GM12874 (cell line): ENCODE results near the gene KPNA6.
A peak's percentile ranks its signal among the peaks of the same experiment; 100 is the strongest.

Source experiments
- TF ChIP-seq, protein P1 (sequence below): IDR thresholded peaks from 2 replicates; pipeline ENCODE4 v1.5.1; 2011; ENCODE audit warnings: low read depth, mild to moderate bottlenecking, control low read depth, low read length, moderate library complexity; ENCODE audit not compliant: insufficient read depth

The KPNA6 gene

DNA sequence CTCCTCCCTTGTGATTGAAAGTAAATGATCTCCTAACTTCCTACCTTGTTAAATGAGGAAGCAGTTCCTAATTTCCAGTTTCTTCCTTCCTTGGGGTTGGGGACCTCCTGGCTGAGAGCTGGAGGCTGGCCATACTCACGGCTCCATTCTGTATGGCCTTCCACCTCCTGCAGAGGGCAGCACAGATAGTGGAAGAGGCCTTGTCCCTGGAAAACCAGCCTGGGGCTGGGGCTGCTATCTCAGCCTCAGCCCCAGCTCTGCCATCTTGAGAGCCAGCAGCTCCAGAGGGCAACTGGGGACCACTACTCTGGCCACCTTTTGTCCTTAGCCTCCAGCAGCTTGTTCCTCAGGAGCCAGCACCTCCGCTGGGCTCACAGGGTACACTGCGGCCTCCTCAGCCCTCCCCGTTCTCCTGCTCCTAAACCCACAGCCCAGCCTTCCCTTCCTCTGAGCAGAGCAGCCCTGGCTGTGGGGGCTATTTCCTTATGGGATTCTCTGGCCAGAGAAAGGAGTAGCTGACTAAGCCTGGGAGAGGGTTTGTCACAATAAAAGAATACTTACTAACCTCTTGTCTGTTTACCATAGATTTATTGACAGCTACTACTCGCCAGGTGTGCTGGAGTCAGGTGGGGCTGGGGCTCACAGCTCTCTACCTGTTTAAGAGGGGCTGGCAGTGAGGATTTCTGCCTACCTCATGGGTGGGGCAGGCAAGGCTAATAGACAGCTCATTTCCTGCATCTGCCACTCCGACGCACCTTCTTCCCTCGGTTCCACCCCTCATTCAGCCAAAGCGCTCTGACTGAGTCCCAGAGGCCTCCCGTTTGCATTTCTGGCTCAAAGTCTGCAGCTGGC lies 108.0 kb downstream of the KPNA6 start:
- TF ChIP-seq, protein P1, sequence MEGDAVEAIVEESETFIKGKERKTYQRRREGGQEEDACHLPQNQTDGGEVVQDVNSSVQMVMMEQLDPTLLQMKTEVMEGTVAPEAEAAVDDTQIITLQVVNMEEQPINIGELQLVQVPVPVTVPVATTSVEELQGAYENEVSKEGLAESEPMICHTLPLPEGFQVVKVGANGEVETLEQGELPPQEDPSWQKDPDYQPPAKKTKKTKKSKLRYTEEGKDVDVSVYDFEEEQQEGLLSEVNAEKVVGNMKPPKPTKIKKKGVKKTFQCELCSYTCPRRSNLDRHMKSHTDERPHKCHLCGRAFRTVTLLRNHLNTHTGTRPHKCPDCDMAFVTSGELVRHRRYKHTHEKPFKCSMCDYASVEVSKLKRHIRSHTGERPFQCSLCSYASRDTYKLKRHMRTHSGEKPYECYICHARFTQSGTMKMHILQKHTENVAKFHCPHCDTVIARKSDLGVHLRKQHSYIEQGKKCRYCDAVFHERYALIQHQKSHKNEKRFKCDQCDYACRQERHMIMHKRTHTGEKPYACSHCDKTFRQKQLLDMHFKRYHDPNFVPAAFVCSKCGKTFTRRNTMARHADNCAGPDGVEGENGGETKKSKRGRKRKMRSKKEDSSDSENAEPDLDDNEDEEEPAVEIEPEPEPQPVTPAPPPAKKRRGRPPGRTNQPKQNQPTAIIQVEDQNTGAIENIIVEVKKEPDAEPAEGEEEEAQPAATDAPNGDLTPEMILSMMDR: peak; percentile 82

GRCh38 chr1:32216566-32216965 lies 108.7 kb downstream of the KPNA6 start:
- TF ChIP-seq, protein P1: no peak

GRCh38 chr1:32219022-32219421 lies 111.2 kb downstream of the KPNA6 start:
- TF ChIP-seq, protein P1: no peak

- TF ChIP-seq, protein P1: no peak
These were observed 113.1 kb downstream of the KPNA6 start for GRCh38 chr1:32220746-32221580.

DNA sequence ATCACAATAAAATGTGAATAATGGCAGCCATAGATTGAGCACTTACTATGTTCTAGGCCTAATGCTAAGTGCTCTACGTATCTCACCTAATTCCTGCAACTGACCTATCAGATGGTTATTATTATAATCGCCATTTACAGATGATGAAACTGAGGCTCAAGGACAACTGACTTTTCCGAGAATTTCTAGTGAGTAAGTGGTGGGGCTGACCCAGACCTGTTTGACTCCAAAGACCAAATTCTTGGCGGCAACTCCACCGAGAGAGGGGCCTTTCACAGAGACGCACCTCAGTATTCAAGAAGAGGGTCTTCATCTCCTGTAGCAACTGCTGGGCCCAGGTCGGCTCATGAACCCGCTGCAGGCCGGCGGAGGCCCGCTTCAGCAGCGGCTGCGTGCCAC lies 113.7 kb downstream of the KPNA6 start:
- TF ChIP-seq, protein P1: no peak

DNA sequence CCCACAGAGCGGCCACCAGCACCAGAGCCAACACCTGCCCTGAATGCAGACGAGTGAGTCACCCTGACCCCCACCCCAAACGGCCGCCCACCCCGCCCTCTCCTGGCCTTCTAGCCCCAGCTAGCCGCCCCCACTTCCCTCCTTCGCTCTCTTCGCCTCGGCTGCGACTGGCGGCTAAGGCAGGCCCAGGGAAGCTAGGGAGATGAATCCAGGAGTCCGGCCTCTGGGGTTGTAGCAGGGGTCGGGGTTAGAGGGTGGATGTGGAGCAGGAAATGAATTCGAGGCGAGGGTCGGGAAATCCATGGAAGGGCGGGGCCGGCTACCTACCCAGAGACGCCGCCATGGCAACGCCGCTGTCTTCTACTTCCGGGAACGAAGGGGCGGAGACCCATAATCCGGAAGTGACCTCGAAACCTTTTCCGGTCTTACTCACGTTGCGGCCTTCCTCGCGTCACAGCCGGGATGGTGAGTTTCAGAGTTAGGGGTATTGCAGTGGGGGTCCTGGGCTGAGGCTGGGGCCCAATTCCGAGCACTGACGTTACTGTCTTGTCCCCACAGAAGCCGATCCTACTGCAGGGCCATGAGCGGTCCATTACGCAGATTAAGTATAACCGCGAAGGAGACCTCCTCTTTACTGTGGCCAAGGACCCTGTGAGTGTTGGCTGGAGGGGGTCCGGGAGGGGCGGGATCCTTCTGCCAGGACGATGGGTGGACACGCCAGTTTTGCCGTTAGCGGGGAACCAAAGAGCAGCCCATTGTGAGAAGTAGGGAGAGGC lies 114.3 kb downstream of the KPNA6 start, which contains the start of the genes EIF3I and TMEM234:
EIF3I (plus strand) TSS at position 428 of the 776 bp plus-strand sequence; CDS start at position 463, 35 bp downstream.
TMEM234 (minus strand) TSS at position 374 of the 776 bp plus-strand sequence; CDS start at position 343, 31 bp downstream.
- TF ChIP-seq, protein P1: no peak
